HepG2 (cell line): ENCODE measurements around the gene YPEL3. TPM values are rescaled to one million over a fixed set of nuclear protein-coding genes. Genes with fewer than 3 reads are reported as not detected.
A peak's percentile ranks its signal among the peaks of the same experiment; 100 is the strongest.

Experiments
- ATF1 ChIP-seq: IDR thresholded peaks from 2 replicates; pipeline ENCODE4 v1.6.1; 2016; ENCODE audit warnings: mild to moderate bottlenecking, control low read depth
- CEBPZ ChIP-seq: IDR thresholded peaks from 2 replicates; pipeline ENCODE4 v1.6.1; 2012; ENCODE audit warnings: low read length, improper control_type of control experiment
- CREM ChIP-seq, 2 experiments: sonication (generic) in 1 of 2; formaldehyde crosslinking in 1 of 2; IDR thresholded peaks; 2 replicates each; pipeline versions ENCODE4 v1.4.0 to v1.6.1; 2016 to 2020; ENCODE audit warnings: antibody characterized with exemption in 1 of 2, mild to moderate bottlenecking in 1 of 2, missing genetic modification reagents in 1 of 2
- CSRNP2 ChIP-seq: sonication (generic); formaldehyde crosslinking; conservative IDR thresholded peaks from 2 replicates; pipeline ENCODE4 v1.8.0; 2022; ENCODE audit warnings: low read depth, missing genetic modification reagents
- ELK4 ChIP-seq: sonication (generic); formaldehyde crosslinking; IDR thresholded peaks from 2 replicates; pipeline ENCODE4 v1.9.0; 2021; ENCODE audit warnings: missing genetic modification reagents, borderline replicate concordance
- HNF4G ChIP-seq, 2 experiments: sonication (generic) in 1 of 2; formaldehyde crosslinking in 1 of 2; IDR thresholded peaks; 2 replicates each; pipeline versions ENCODE4 v1.4.0 to v1.6.1; 2011 to 2020; ENCODE audit warnings: borderline replicate concordance in 2 of 2, low read depth in 2 of 2, mild to moderate bottlenecking in 2 of 2, low read length in 1 of 2, missing genetic modification reagents in 1 of 2, moderate library complexity in 1 of 2
- HOXA5 ChIP-seq: sonication (generic); formaldehyde crosslinking; IDR thresholded peaks from 2 replicates; pipeline ENCODE4 v1.4.0; 2020; ENCODE audit warnings: missing genetic modification reagents
- ISX ChIP-seq: sonication (generic); formaldehyde crosslinking; conservative IDR thresholded peaks from 2 replicates; pipeline ENCODE4 v1.5.0; 2020; ENCODE audit warnings: missing genetic modification reagents
- MTA1 ChIP-seq: sonication (generic); formaldehyde crosslinking; IDR thresholded peaks from 2 replicates; pipeline ENCODE4 v1.4.0; 2020; ENCODE audit warnings: missing genetic modification reagents, mild to moderate bottlenecking, borderline replicate concordance
- NKX3-1 ChIP-seq: sonication (generic); formaldehyde crosslinking; IDR thresholded peaks from 2 replicates; pipeline ENCODE4 v1.5.0; 2020; ENCODE audit warnings: missing genetic modification reagents
- NR2F1 ChIP-seq, 2 experiments: fragments of 450-650 bp in 1 of 2; formaldehyde crosslinking in 1 of 2; IDR thresholded peaks; 2 replicates each; pipeline versions ENCODE4 v1.5.0 to v1.6.1; 2016 to 2020; ENCODE audit warnings: mild to moderate bottlenecking in 1 of 2, missing compliant biosample characterization in 1 of 2, missing genetic modification reagents in 1 of 2, moderate library complexity in 1 of 2
- NR2F2 ChIP-seq: IDR thresholded peaks from 2 replicates; pipeline ENCODE4 v1.6.1; 2012; ENCODE audit warnings: low read depth, inconsistent platforms, borderline replicate concordance
- THYN1 ChIP-seq: sonication (generic); formaldehyde crosslinking; IDR thresholded peaks from 2 replicates; pipeline ENCODE4 v1.8.1; 2023; ENCODE audit warnings: low read depth, mild to moderate bottlenecking, moderate library complexity, missing genetic modification reagents, borderline replicate concordance
- TP53 ChIP-seq: sonication (generic); formaldehyde crosslinking; conservative IDR thresholded peaks from 2 replicates; pipeline ENCODE4 v1.4.0; 2020; ENCODE audit warnings: missing genetic modification reagents
- ZNF10 ChIP-seq: sonication (generic); formaldehyde crosslinking; IDR thresholded peaks from 2 replicates; pipeline ENCODE4 v1.4.0; 2020; ENCODE audit warnings: mild to moderate bottlenecking, low read depth, missing genetic modification reagents, borderline replicate concordance
- ZNF121 ChIP-seq: sonication (generic); formaldehyde crosslinking; IDR thresholded peaks from 2 replicates; pipeline ENCODE4 v1.5.0; 2020; ENCODE audit warnings: mild to moderate bottlenecking, missing genetic modification reagents
- ZNF292 ChIP-seq: sonication (generic); formaldehyde crosslinking; IDR thresholded peaks from 2 replicates; pipeline ENCODE4 v1.8.1; 2022; ENCODE audit warnings: mild to moderate bottlenecking, low read depth, missing genetic modification reagents, borderline replicate concordance
- ZNF549 ChIP-seq: sonication (generic); formaldehyde crosslinking; IDR thresholded peaks from 2 replicates; pipeline ENCODE4 v1.5.0; 2020; ENCODE audit warnings: missing genetic modification reagents
- ZNF629 ChIP-seq: sonication (generic); formaldehyde crosslinking; conservative IDR thresholded peaks from 2 replicates; pipeline ENCODE4 v1.5.0; 2020; ENCODE audit warnings: missing genetic modification reagents
- ZNF777 ChIP-seq: sonication (generic); formaldehyde crosslinking; IDR thresholded peaks from 2 replicates; pipeline ENCODE4 v1.4.0; 2020; ENCODE audit warnings: missing genetic modification reagents
- ZNF780A ChIP-seq: sonication (generic); formaldehyde crosslinking; IDR thresholded peaks from 2 replicates; pipeline ENCODE4 v1.8.0; 2022; ENCODE audit warnings: mild to moderate bottlenecking, missing genetic modification reagents, moderate library complexity
- polyA plus RNA-seq, 8 experiments: library from polyadenylated mRNA; depleted of rRNA in 3 of 8; stranded (reverse) in 7 of 8; unstranded in 1 of 8; fragments of >200 nt; fragmentation: Illumina TruSeq in 4 of 8; extraction: Trizol in 4 of 8; gene quantifications; 2 replicates each; pipeline versions ENCODE4 v1.2.1 to v1.2.3, GENCODE V29; 2011 to 2016; ENCODE audit warnings: low read depth in 4 of 8, missing spikeins in 1 of 8, mixed read lengths in 1 of 8; ENCODE audit not compliant: insufficient read depth in 1 of 8
- total RNA-seq, 5 experiments: library from RNA; depleted of rRNA; stranded (reverse); fragments of >200 nt; fragmentation: Illumina TruSeq; extraction: Trizol; gene quantifications; 2 replicates each; pipeline ENCODE4 v1.2.3, GENCODE V29; 2016; ENCODE audit warnings: low read depth in 1 of 5

The YPEL3 gene
- total and polyA plus RNA-seq, 2 of the 13 experiments (the other 11 are each of a cell fraction or from before 2014, with no cell fraction given): 5.4 to 47.0 TPM

- TF ChIP-seq HNF4G (IDR thresholded peaks at IDR 0.05; ENCODE audit: borderline replicate concordance, low read depth, low read length) (peak; percentile 44; the same call in 1 of the 2 replicates), HNF4G (CRISPR knock-in tag; IDR thresholded peaks at IDR 0.05; ENCODE audit: borderline replicate concordance, low read depth) (no peak), ZNF121 (peak; percentile 43; the same call in 1 of the 2 replicates), CEBPZ (no peak), ZNF292 (CRISPR knock-in tag) (peak; percentile 31; the same call in 1 of the 2 replicates), NR2F1 (CRISPR knock-in tag; IDR thresholded peaks at IDR 0.05) (peak; percentile 56 to 75; a peak in 2 of 4 replicates), NKX3-1 (CRISPR knock-in tag) (peak; percentile 85; the same call in 1 of the 2 replicates), HOXA5 (no peak; the same call in 1 of the 2 replicates), ZNF549 (CRISPR knock-in tag) (no peak), CSRNP2 (no peak), ZNF10 (CRISPR knock-in tag) (no peak), NR2F2 (0 out of 2 replicates have a peak, but pooled peaks have one; percentile 25), ISX (CRISPR knock-in tag) (0 out of 2 replicates have a peak, but pooled peaks have one; percentile 24), ATF1 (no peak), ZNF777 (CRISPR knock-in tag) (peak; percentile 97), ZNF780A (CRISPR knock-in tag) (no peak), TP53 (CRISPR knock-in tag) (peak; percentile 77; the same call in 1 of the 2 replicates), CREM (IDR thresholded peaks at IDR 0.05) (peak; percentile 74), CREM (CRISPR knock-in tag; IDR thresholded peaks at IDR 0.05) (no peak), ZNF629 (CRISPR knock-in tag) (peak; percentile 18; the same call in 1 of the 2 replicates), THYN1 (CRISPR knock-in tag) (no peak), ELK4 (peak; percentile 21; the same call in 1 of the 2 replicates), MTA1 (CRISPR knock-in tag) (no peak)
Observed at GRCh38 chr16:30091474-30092372, 4.3 kb downstream of the YPEL3 start, which contains the start of gene TBX6 (continued).
